ENCODE results near the gene ADGRG6.

The ADGRG6 gene

GRCh38 chr6:142400495-142400894 is 98.7 kb downstream of the ADGRG6 start:
- in situ Hi-C loops (cut with HindIII; ENCODE audit: low sequenced_read_pairs), result no loop called here
- H3K4me3 ChIP-seq (ENCODE audit: low read depth, low read length), result no peak overlapping the region
- TF ChIP-seq, protein P1, sequence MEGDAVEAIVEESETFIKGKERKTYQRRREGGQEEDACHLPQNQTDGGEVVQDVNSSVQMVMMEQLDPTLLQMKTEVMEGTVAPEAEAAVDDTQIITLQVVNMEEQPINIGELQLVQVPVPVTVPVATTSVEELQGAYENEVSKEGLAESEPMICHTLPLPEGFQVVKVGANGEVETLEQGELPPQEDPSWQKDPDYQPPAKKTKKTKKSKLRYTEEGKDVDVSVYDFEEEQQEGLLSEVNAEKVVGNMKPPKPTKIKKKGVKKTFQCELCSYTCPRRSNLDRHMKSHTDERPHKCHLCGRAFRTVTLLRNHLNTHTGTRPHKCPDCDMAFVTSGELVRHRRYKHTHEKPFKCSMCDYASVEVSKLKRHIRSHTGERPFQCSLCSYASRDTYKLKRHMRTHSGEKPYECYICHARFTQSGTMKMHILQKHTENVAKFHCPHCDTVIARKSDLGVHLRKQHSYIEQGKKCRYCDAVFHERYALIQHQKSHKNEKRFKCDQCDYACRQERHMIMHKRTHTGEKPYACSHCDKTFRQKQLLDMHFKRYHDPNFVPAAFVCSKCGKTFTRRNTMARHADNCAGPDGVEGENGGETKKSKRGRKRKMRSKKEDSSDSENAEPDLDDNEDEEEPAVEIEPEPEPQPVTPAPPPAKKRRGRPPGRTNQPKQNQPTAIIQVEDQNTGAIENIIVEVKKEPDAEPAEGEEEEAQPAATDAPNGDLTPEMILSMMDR (IDR thresholded peaks at IDR 0.05; ENCODE audit: low read depth, low read length), result no peak
- DNase-seq (ENCODE audit: low read depth, low spot score), result peak; percentile 54

GRCh38 chr6:142401838-142402237 is 100.0 kb downstream of the ADGRG6 start:
- in situ Hi-C loops (cut with HindIII; ENCODE audit: low sequenced_read_pairs), result no loop called here
- no peak overlapping the region for H3K4me3 ChIP-seq (ENCODE audit: low read depth, low read length)
- TF ChIP-seq, protein P1 (IDR thresholded peaks at IDR 0.05; ENCODE audit: low read depth, low read length), result no peak
- DNase-seq (ENCODE audit: low read depth, low spot score), result no peak

DNA sequence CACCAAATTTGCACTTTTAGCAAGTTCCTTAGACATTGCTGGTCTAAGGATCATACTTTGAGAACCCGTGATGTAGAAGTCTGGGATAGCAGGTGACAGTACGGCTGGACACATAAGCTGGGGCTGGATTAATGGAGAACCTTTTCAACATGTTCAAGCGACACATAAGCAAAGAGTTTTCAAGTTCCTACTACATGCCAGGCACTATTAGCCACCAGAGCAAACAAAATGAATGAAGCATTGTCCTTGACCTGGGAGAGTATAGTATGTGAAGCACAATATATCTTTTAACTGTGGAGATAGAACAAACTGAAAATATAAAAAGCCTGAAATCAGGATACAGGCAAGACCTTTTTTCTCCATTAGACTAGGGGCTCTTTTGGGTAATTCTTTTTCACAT is 102.9 kb downstream of the ADGRG6 start:
- no peak for DNase-seq (ENCODE audit: low read depth, low spot score)
- TF ChIP-seq, protein P1 (IDR thresholded peaks at IDR 0.05; ENCODE audit: low read depth, low read length), result no peak
- no peak overlapping the region for H3K4me3 ChIP-seq (ENCODE audit: low read depth, low read length)
- in situ Hi-C loops (cut with HindIII; ENCODE audit: low sequenced_read_pairs), result no loop called here

GRCh38 chr6:142406131-142406530 is 104.3 kb downstream of the ADGRG6 start:
- TF ChIP-seq, protein P1 (IDR thresholded peaks at IDR 0.05; ENCODE audit: low read depth, low read length), result no peak
- DNase-seq (ENCODE audit: low read depth, low spot score), result no peak
- in situ Hi-C loops (cut with HindIII; ENCODE audit: low sequenced_read_pairs), result no loop called here
- no peak overlapping the region for H3K4me3 ChIP-seq (ENCODE audit: low read depth, low read length)

- in situ Hi-C loops (cut with HindIII; ENCODE audit: low sequenced_read_pairs), result no loop called here
- no peak overlapping the region for H3K4me3 ChIP-seq (ENCODE audit: low read depth, low read length)
- DNase-seq (ENCODE audit: low read depth, low spot score), result no peak
- TF ChIP-seq, protein P1 (IDR thresholded peaks at IDR 0.05; ENCODE audit: low read depth, low read length), result no peak
Measured at GRCh38 chr6:142407685-142408273, 106.0 kb downstream of the ADGRG6 start.

- no peak overlapping the region for H3K4me3 ChIP-seq (ENCODE audit: low read depth, low read length)
- no peak for DNase-seq (ENCODE audit: low read depth, low spot score)
- TF ChIP-seq, protein P1 (IDR thresholded peaks at IDR 0.05; ENCODE audit: low read depth, low read length), result peak; percentile 9
- in situ Hi-C loops (cut with HindIII; ENCODE audit: low sequenced_read_pairs), result no loop called here
Measured at GRCh38 chr6:142408409-142408808, 106.6 kb downstream of the ADGRG6 start.

All from astrocyte of the spinal cord (primary cell).